Fibroblast of peridontal ligament (primary cell): ENCODE data around the gene CFAP300.

Source experiments
- DNase-seq: peaks from one replicate; pipeline ENCODE4 v3.0.0-alpha.2; 2010; ENCODE audit errors: extremely low read depth

The CFAP300 gene

GRCh38 chr11:102120437-102120973, 73.3 kb downstream of the CFAP300 start:
- DNase-seq, result no peak

GRCh38 chr11:102121329-102121728, 74.1 kb downstream of the CFAP300 start:
- DNase-seq, result no peak
